Osteocyte (in vitro differentiated cells): ENCODE measurements around the gene GLMP. TPM values are rescaled to one million over a fixed set of nuclear protein-coding genes. Genes with fewer than 3 reads are reported as not detected.

ENCODE experiments used
- DNase-seq: peaks from one replicate; pipeline ENCODE4 v3.0.0; 2021; ENCODE audit warnings: mixed read lengths; ENCODE audit not compliant: unreplicated experiment; ENCODE audit errors: extremely low spot score
- H3K27ac Mint-ChIP-seq: one replicate; pipeline ENCODE4 v1.8.0; 2021; ENCODE audit warnings: mild to moderate bottlenecking, mixed read lengths; ENCODE audit not compliant: unreplicated experiment
- H3K27me3 Mint-ChIP-seq: one replicate; pipeline ENCODE4 v1.8.0; 2021; ENCODE audit warnings: mixed read lengths; ENCODE audit not compliant: unreplicated experiment
- H3K36me3 Mint-ChIP-seq: one replicate; pipeline ENCODE4 v1.8.0; 2021; ENCODE audit warnings: mixed read lengths; ENCODE audit not compliant: unreplicated experiment
- H3K4me1 Mint-ChIP-seq: one replicate; pipeline ENCODE4 v1.8.0; 2021; ENCODE audit warnings: mixed read lengths; ENCODE audit not compliant: unreplicated experiment
- H3K4me3 Mint-ChIP-seq: one replicate; pipeline ENCODE4 v1.8.0; 2021; ENCODE audit warnings: mild to moderate bottlenecking, moderate library complexity, mixed read lengths; ENCODE audit not compliant: unreplicated experiment
- H3K9me3 Mint-ChIP-seq: one replicate; pipeline ENCODE4 v1.8.0; 2021; ENCODE audit warnings: mixed read lengths; ENCODE audit not compliant: unreplicated experiment
- total RNA-seq: library from RNA; stranded (reverse); gene quantifications from 2 replicates; pipeline ENCODE4 v1.2.1, GENCODE V29; 2021
- TF ChIP-seq, protein P1 (sequence below): fragments of 200-600 bp; sonication (generic); IDR thresholded peaks from 2 replicates; pipeline ENCODE4 v1.5.0; 2021; ENCODE audit warnings: antibody characterized with exemption, mild to moderate bottlenecking, moderate library complexity

The GLMP gene
- total RNA-seq, 1 donor from 2014 or later, result 77.1 TPM

DNA sequence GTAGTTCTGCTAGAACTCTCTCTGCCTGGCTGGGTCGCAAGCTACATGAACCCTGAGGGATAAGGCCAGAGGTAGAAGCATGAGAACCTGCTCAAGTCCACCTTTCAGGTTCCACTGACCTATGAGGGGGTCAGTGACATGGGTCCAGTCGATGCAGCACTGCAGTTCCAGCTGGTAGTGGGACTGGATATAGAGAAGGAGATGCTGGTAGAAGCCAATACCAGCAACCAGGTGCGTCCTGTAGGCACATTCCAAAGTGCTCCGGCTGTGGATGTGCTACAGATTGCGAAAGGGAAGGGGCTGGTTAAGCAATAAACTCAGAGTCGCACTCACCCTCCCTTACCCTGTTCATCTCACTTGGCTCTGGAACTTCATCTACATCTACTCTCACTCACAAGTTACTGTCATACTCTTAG, 18.5 kb downstream of the GLMP start:
- Mint-ChIP-seq H3K9me3 (no peaks in the 10 kb centered on the region), H3K27ac (no peak overlapping the region), H3K36me3 (peaks cover 48% of the 10 kb centered on the region), H3K27me3 (no peaks in the 10 kb centered on the region), H3K4me3 (no peak overlapping the region), H3K4me1 (peaks cover 16% of the 10 kb centered on the region)
- TF ChIP-seq, protein P1, sequence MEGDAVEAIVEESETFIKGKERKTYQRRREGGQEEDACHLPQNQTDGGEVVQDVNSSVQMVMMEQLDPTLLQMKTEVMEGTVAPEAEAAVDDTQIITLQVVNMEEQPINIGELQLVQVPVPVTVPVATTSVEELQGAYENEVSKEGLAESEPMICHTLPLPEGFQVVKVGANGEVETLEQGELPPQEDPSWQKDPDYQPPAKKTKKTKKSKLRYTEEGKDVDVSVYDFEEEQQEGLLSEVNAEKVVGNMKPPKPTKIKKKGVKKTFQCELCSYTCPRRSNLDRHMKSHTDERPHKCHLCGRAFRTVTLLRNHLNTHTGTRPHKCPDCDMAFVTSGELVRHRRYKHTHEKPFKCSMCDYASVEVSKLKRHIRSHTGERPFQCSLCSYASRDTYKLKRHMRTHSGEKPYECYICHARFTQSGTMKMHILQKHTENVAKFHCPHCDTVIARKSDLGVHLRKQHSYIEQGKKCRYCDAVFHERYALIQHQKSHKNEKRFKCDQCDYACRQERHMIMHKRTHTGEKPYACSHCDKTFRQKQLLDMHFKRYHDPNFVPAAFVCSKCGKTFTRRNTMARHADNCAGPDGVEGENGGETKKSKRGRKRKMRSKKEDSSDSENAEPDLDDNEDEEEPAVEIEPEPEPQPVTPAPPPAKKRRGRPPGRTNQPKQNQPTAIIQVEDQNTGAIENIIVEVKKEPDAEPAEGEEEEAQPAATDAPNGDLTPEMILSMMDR, result no peak
- DNase-seq, result no peak

DNA sequence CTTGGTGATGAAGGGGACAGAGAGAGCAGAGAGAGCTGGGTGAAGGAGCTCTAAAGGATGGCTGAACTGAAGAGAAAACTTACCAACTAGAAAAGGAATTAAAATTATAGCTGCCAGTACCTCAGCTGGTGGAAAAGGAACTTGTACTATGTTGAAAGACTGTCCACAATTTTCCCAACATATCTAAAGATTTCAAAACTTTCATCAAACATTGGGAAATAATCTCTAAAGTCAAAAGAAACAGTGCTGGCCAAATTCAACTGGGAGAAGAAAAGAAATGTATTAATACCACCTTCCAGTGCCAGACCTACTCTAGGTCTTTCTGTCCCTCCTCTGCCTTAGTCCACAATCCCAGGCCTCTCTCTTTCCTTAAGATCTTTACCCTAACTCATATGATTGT, 18.9 kb downstream of the GLMP start:
- TF ChIP-seq, protein P1, result no peak

GRCh38 chr1:156270314-156270713, 25.2 kb downstream of the GLMP start:
- Mint-ChIP-seq H3K36me3 (peaks cover 68% of the 10 kb centered on the region), H3K4me1 (no peaks in the 10 kb centered on the region), H3K27ac (no peak overlapping the region), H3K4me3 (no peak overlapping the region), H3K27me3 (no peaks in the 10 kb centered on the region), H3K9me3 (no peaks in the 10 kb centered on the region)
- no peak for DNase-seq
- TF ChIP-seq, protein P1, result no peak

More for the DNA sequence above, 18.9 kb downstream of the GLMP start:
- no peak for DNase-seq
- H3K4me3 Mint-ChIP-seq, result no peak overlapping the region
- H3K4me1 Mint-ChIP-seq, result peaks cover 14% of the 10 kb centered on the region
- H3K27ac Mint-ChIP-seq, result no peak overlapping the region
- H3K9me3 Mint-ChIP-seq, result no peaks in the 10 kb centered on the region
- H3K36me3 Mint-ChIP-seq, result peaks cover 52% of the 10 kb centered on the region
- no peaks in the 10 kb centered on the region for H3K27me3 Mint-ChIP-seq

DNA sequence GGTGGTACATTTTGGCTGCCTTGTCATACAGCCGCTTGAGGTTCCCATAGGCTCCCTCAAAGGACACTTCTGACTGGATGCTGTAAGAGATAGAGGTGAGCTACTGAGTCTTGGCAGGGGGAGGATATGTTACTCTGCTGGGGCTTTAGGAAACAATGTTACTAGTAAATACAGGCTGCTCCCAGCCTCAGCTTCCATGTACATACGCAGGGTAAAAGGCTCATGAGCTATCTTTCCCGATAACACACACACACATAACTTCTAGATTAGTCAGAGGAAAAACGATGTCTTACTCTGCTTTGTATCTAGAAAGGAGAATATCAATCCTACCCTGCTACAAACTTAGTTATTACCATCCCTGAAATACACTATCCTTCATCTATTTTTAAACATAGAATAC, 27.1 kb downstream of the GLMP start:
- no peaks in the 10 kb centered on the region for H3K27me3 Mint-ChIP-seq
- H3K4me1 Mint-ChIP-seq, result no peaks in the 10 kb centered on the region
- TF ChIP-seq, protein P1, result no peak
- DNase-seq, result no peak
- peaks cover 62% of the 10 kb centered on the region for H3K36me3 Mint-ChIP-seq
- no peaks in the 10 kb centered on the region for H3K9me3 Mint-ChIP-seq
- H3K4me3 Mint-ChIP-seq, result no peak overlapping the region
- H3K27ac Mint-ChIP-seq, result no peak overlapping the region

GRCh38 chr1:156266051-156266450, 29.4 kb downstream of the GLMP start:
- no peak overlapping the region for H3K27ac Mint-ChIP-seq
- TF ChIP-seq, protein P1, result no peak
- H3K36me3 Mint-ChIP-seq, result peaks cover 61% of the 10 kb centered on the region
- no peaks in the 10 kb centered on the region for H3K27me3 Mint-ChIP-seq
- DNase-seq, result no peak
- H3K4me3 Mint-ChIP-seq, result no peak overlapping the region
- H3K4me1 Mint-ChIP-seq, result no peaks in the 10 kb centered on the region
- no peaks in the 10 kb centered on the region for H3K9me3 Mint-ChIP-seq
